Thoracic aorta (tissue), 2 donors: ENCODE data around the gene MAPK8. TPM values are rescaled to one million over a fixed set of nuclear protein-coding genes. Genes with fewer than 3 reads are reported as not detected.

Source experiments
- ATAC-seq: fragments of 150-250 bp; one replicate; pipeline ENCODE4 v1.8.0; 2017; ENCODE audit warnings: low read depth; ENCODE audit not compliant: insufficient number of reproducible peaks, low FRiP score
- DNase-seq: peaks from one replicate; pipeline ENCODE4 v3.0.0-alpha.2; 2020; ENCODE audit warnings: low spot score
- H3K27ac ChIP-seq, 2 donors: fragments of 200-600 bp; sonication (generic); 1 replicate in 1 of 2; 2 replicates in 1 of 2; pipeline ENCODE4 v1.5.1; 2016; ENCODE audit warnings: mild to moderate bottlenecking in 2 of 2, moderate library complexity in 2 of 2
- H3K27me3 ChIP-seq: fragments of 200-600 bp; sonication (generic); replicated peaks from 2 replicates; pipeline ENCODE4 v1.6.0; 2016; ENCODE audit warnings: mild to moderate bottlenecking; ENCODE audit not compliant: insufficient read depth
- H3K36me3 ChIP-seq: fragments of 200-600 bp; sonication (generic); one replicate; pipeline ENCODE4 v1.5.1; 2016
- H3K4me1 ChIP-seq, 2 donors: fragments of 200-600 bp; sonication (generic); 1 replicate in 1 of 2; 2 replicates in 1 of 2; pipeline versions ENCODE4 v1.5.1 to v1.6.0; 2016; ENCODE audit warnings: low read depth in 2 of 2, mild to moderate bottlenecking in 1 of 2; ENCODE audit not compliant: control insufficient read depth in 1 of 2
- H3K4me3 ChIP-seq: fragments of 200-600 bp; sonication (generic); 2 replicates; pipeline ENCODE4 v1.5.1; 2016; ENCODE audit warnings: mild to moderate bottlenecking
- H3K9me3 ChIP-seq: fragments of 200-600 bp; sonication (generic); 2 replicates; pipeline ENCODE4 v1.5.1; 2016
- total RNA-seq, 2 donors: library from RNA; depleted of rRNA; stranded (reverse); fragments of >200 nt; gene quantifications; one replicate each; pipeline versions ENCODE4 v1.1.0 to v1.2.3, GENCODE V29; 2016
- TF ChIP-seq, protein P1 (sequence below): fragments of 200-600 bp; sonication (generic); IDR thresholded peaks from one replicate; pipeline ENCODE4 v1.5.1; 2019; ENCODE audit warnings: antibody characterized with exemption

The MAPK8 gene
- total RNA-seq, 2 donors from 2014 or later: 19.5 to 57.4 TPM

- H3K4me3 ChIP-seq: no peak overlapping the region
- H3K36me3 ChIP-seq: no peaks in the 10 kb centered on the region
- H3K4me1 ChIP-seq: no peaks in the 10 kb centered on the region
- no peaks in the 10 kb centered on the region for H3K9me3 ChIP-seq
- ATAC-seq (no peak), DNase-seq (no peak)
- no peak overlapping the region for H3K27ac ChIP-seq
- TF ChIP-seq, protein P1, sequence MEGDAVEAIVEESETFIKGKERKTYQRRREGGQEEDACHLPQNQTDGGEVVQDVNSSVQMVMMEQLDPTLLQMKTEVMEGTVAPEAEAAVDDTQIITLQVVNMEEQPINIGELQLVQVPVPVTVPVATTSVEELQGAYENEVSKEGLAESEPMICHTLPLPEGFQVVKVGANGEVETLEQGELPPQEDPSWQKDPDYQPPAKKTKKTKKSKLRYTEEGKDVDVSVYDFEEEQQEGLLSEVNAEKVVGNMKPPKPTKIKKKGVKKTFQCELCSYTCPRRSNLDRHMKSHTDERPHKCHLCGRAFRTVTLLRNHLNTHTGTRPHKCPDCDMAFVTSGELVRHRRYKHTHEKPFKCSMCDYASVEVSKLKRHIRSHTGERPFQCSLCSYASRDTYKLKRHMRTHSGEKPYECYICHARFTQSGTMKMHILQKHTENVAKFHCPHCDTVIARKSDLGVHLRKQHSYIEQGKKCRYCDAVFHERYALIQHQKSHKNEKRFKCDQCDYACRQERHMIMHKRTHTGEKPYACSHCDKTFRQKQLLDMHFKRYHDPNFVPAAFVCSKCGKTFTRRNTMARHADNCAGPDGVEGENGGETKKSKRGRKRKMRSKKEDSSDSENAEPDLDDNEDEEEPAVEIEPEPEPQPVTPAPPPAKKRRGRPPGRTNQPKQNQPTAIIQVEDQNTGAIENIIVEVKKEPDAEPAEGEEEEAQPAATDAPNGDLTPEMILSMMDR: no peak
- H3K27me3 ChIP-seq: no peaks in the 10 kb centered on the region
Measured at GRCh38 chr10:48324580-48324979, 18.1 kb downstream of the MAPK8 start.

DNA sequence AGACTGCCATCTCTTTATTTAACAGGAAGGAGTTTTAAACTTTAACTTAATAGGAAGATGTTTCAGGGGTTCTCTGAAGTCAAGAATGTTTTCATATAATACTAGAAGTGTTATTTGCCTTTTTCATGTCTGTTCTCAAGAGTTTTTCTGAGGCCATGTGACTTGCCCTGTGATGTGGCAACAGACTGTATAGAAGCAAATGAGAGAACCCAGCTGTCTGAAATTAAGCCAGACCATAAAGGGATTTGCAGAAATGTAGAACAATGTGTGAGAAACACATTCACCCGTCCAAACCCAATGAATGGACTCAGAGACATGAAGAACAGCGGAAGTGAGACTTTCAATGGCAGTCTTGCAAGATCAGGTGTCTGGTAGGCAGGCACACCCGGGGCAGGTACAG is 23.8 kb downstream of the MAPK8 start:
- no peak for DNase-seq
- no peak for ATAC-seq
- H3K9me3 ChIP-seq: no peaks in the 10 kb centered on the region
- no peak overlapping the region for H3K4me3 ChIP-seq
- no peaks in the 10 kb centered on the region for H3K4me1 ChIP-seq
- no peak overlapping the region for H3K27ac ChIP-seq
- no peaks in the 10 kb centered on the region for H3K36me3 ChIP-seq
- TF ChIP-seq, protein P1: no peak
- H3K27me3 ChIP-seq: no peaks in the 10 kb centered on the region

DNA sequence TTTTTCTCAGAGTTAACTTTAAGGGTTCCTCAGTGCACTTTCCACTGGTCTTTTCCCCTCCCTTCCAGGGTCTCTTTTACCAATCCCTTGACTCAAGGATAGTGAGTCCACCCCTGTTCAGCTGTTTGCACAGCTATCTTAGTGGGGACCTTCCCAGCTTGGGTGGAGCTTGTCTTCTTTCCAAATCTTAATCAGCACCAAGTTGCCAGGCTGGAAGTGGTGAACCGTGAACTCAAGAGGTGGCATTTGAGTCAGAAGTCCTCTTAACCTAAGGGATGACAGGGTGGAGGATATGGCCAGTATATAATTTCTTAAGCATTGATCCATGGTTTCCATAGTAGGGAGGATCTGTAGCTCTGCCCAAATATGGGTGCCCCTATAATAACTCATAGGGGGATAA is 25.0 kb downstream of the MAPK8 start:
- H3K4me1 ChIP-seq: no peaks in the 10 kb centered on the region
- H3K27ac ChIP-seq: no peak overlapping the region
- H3K4me3 ChIP-seq: no peak overlapping the region
- no peaks in the 10 kb centered on the region for H3K27me3 ChIP-seq
- no peak for DNase-seq
- no peaks in the 10 kb centered on the region for H3K9me3 ChIP-seq
- TF ChIP-seq, protein P1: no peak
- H3K36me3 ChIP-seq: no peaks in the 10 kb centered on the region
- no peak for ATAC-seq

DNA sequence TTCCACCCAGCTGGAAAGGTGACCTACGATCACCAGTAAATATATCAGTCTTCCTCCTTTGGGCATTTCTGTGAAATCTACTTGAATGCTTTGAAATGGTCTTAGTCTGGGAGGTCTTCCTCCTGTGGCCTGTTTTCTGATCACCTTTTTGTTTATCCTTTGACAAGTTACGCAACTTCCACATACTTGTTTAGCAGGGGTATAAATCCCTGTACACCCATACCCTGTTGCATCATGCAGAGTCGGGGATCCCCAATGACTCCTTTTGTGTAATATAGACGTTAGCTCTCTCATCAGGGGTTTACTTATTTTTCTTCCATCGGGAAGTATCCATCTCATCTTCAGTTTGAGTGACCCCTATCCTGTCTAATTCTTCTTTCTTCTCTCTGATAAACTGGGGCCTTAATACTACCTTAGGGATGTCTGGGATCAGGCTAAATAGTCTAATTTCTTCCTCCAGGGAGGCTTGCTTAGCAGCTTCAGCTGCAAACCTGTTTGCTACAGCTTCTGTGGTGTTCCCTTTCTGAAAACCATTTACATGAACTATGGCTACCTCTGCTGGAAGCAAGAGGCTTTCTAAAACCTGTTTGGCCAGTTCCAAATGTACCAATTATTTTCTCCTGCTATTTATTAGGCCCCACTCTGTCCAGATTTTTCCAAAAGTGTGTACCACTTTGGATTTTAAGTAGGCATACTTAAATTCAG is 25.8 kb downstream of the MAPK8 start:
- Histone ChIP-seq H3K27ac (no peak overlapping the region), H3K9me3 (no peaks in the 10 kb centered on the region), H3K36me3 (no peaks in the 10 kb centered on the region), H3K27me3 (no peaks in the 10 kb centered on the region), H3K4me3 (no peak overlapping the region), H3K4me1 (no peaks in the 10 kb centered on the region)
- DNase-seq: no peak
- no peak for ATAC-seq
- TF ChIP-seq, protein P1: no peak

- DNase-seq (no peak), ATAC-seq (no peak)
- no peak overlapping the region for H3K4me3 ChIP-seq
- TF ChIP-seq, protein P1: no peak
- no peaks in the 10 kb centered on the region for H3K9me3 ChIP-seq
- no peaks in the 10 kb centered on the region for H3K27me3 ChIP-seq
- no peak overlapping the region for H3K27ac ChIP-seq
- H3K4me1 ChIP-seq: no peaks in the 10 kb centered on the region
- no peaks in the 10 kb centered on the region for H3K36me3 ChIP-seq
Measured at GRCh38 chr10:48332871-48333216, 26.4 kb downstream of the MAPK8 start.
